ENCODE measurements around the gene KCP. TPM values are rescaled to one million over a fixed set of nuclear protein-coding genes. Genes with fewer than 3 reads are reported as not detected.

The KCP gene
- total RNA-seq, 2 donors from 2014 or later = 0.21 TPM; not detected in 1

GRCh38 chr7:128829391-128830166 is 80.9 kb downstream of the KCP start:
- peak overlapping the region in 1 of 2 donors; percentile 20 for H3K4me3 Mint-ChIP-seq
- H3K27ac Mint-ChIP-seq = no peak overlapping the region
- no peak for ATAC-seq (replicated peaks in 1 of 2)

GRCh38 chr7:128827971-128828711 is 82.4 kb downstream of the KCP start:
- H3K27ac Mint-ChIP-seq = no peak overlapping the region
- no peak for DNase-seq
- ATAC-seq (replicated peaks in 1 of 2) = no peak
- peaks cover 13% of the 10 kb centered on the region for H3K4me1 Mint-ChIP-seq (ENCODE audit: low read depth)
- H3K27me3 Mint-ChIP-seq (ENCODE audit: low read depth) = peaks cover 39% of the 10 kb centered on the region
- H3K4me3 Mint-ChIP-seq = no peak overlapping the region
- H3K36me3 Mint-ChIP-seq (ENCODE audit: insufficient read depth in 2 of 2) = no peaks in the 10 kb centered on the region
- H3K9me3 Mint-ChIP-seq = no peaks in the 10 kb centered on the region

More at GRCh38 chr7:128829391-128830166, 80.9 kb downstream of the KCP start:
- Mint-ChIP-seq H3K27me3 (ENCODE audit: low read depth) (peaks cover 42% of the 10 kb centered on the region), H3K4me1 (ENCODE audit: low read depth) (peaks cover 13% of the 10 kb centered on the region), H3K9me3 (no peaks in the 10 kb centered on the region), H3K36me3 (ENCODE audit: insufficient read depth in 2 of 2) (no peaks in the 10 kb centered on the region)
- DNase-seq = no peak

- Mint-ChIP-seq H3K9me3 (no peaks in the 10 kb centered on the region), H3K4me1 (ENCODE audit: low read depth) (peaks cover 13% of the 10 kb centered on the region), H3K4me3 (no peak overlapping the region), H3K27me3 (ENCODE audit: low read depth) (peaks cover 40% of the 10 kb centered on the region), H3K36me3 (ENCODE audit: insufficient read depth in 2 of 2) (no peaks in the 10 kb centered on the region), H3K27ac (no peak overlapping the region)
- ATAC-seq (replicated peaks in 1 of 2) (no peak), DNase-seq (no peak)
Measured at GRCh38 chr7:128827248-128827958, 83.1 kb downstream of the KCP start.

GRCh38 chr7:128826916-128827247 is 83.6 kb downstream of the KCP start:
- Mint-ChIP-seq H3K4me1 (ENCODE audit: low read depth) (peaks cover 13% of the 10 kb centered on the region), H3K27ac (no peak overlapping the region), H3K27me3 (ENCODE audit: low read depth) (peaks cover 44% of the 10 kb centered on the region), H3K36me3 (ENCODE audit: insufficient read depth in 2 of 2) (no peaks in the 10 kb centered on the region), H3K4me3 (no peak overlapping the region), H3K9me3 (no peaks in the 10 kb centered on the region)
- DNase-seq = no peak
- no peak for ATAC-seq (replicated peaks in 1 of 2)

Other genes starting within 250 kb of the KCP start
- 1 to 10 TPM; 2.6 to 2.7 TPM for gene GARIN1A, start 238.4 kb downstream of the KCP start, total RNA-seq
- gene CALU, start 171.3 kb downstream of the KCP start, total RNA-seq = 10 to 100 TPM; 32.2 to 32.4 TPM
- gene OPN1SW, start 134.9 kb downstream of the KCP start, total RNA-seq = not detected
- 1 to 10 TPM; 4.6 to 7.4 TPM for gene CCDC136, start 118.7 kb downstream of the KCP start, total RNA-seq
- under 1 TPM; 0.02 to 0.07 TPM for gene FLNC, start 80.3 kb downstream of the KCP start, total RNA-seq
- 10 to 100 TPM; 68.3 to 73.3 TPM for gene ATP6V1F, start 47.9 kb downstream of the KCP start, total RNA-seq
- 10 to 100 TPM; 23.1 to 30.3 TPM for gene IRF5, start 27.2 kb upstream of the KCP start, total RNA-seq
- gene TNPO3, start 144.4 kb upstream of the KCP start, total RNA-seq = 10 to 100 TPM; 62.0 to 81.4 TPM
- gene TSPAN33, start 234.0 kb upstream of the KCP start, total RNA-seq = 10 to 100 TPM; 17.3 to 31.5 TPM